Measurements from ENCODE around the gene SPACA4. TPM values are rescaled to one million over a fixed set of nuclear protein-coding genes. Genes with fewer than 3 reads are reported as not detected.
A peak's percentile ranks its signal among the peaks of the same experiment; 100 is the strongest.

SPACA4 gene
- total RNA-seq, 1 donor from 2014 or later = not detected

DNA sequence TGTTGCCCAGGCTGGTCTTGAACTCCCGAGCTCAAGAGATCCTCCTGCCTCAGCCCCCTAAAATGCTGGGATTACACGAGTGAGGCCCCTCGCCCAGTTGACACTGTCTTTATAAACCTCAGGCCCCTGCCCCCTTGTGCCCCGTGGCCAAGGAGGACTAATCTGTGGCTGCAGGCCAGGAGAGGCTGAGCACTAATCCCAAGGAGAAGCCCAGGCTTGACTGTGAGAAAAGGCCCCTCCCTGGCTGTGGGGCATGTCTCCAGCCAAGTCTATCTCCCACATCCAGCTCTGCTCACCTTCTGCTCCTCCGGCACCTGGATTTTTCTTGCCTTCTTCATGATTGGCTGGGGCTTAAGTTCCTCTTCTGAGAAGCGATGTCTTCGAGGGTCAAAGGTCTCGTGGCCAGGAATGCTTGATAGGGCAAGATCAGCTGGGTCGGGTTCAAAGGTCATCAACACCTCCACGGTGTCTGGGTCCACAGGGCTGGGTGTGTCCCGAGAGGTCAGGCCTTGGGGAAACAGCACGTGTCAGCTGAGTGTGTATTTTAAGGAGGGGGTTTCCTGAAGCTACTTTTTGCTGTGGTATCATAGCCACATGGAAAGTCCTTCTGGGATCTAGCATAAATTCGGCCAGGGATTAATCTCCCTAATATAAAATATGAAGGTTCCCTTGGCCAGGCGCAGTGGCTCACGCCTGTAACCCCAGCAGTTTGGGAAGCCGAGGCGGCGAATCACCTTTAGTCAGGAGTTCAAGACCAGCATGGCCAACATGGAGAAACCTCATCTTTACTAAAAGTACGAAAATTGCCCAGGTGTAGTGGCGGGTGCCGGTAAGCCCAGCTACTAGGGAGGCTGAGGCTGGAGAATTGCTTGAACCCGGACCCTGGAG is 26.9 kb downstream of the SPACA4 start:
- peaks cover 52 to 59% (median 56%) of the 10 kb centered on the region in 3 donors for H3K4me1 ChIP-seq (ENCODE audit: control insufficient read depth in 3 of 3, insufficient read depth in 3 of 3, low read length in 3 of 3)
- H3K36me3 ChIP-seq (ENCODE audit: control insufficient read depth in 3 of 3, insufficient read depth in 3 of 3, low read length in 3 of 3) = peaks cover 14 to 29% (median 25%) of the 10 kb centered on the region in 3 donors
- no peaks in the 10 kb centered on the region for H3K27me3 ChIP-seq (ENCODE audit: control insufficient read depth in 3 of 3, insufficient read depth in 3 of 3, low read length in 3 of 3)
- H3K9me3 ChIP-seq (ENCODE audit: control insufficient read depth in 3 of 3, low read length in 3 of 3) = no peaks in the 10 kb centered on the region
- peak overlapping the region; percentile 42 to 82 (median 82) for H3K9ac ChIP-seq (ENCODE audit: low read depth in 1 of 3, low read length in 3 of 3)
- peak overlapping the region; percentile 100 for H3K27ac ChIP-seq (ENCODE audit: low read depth, low read length)
- peak overlapping the region; percentile 55 to 85 (median 65) for H3K4me3 ChIP-seq (ENCODE audit: low read length in 3 of 3)

- Histone ChIP-seq H3K4me1 (ENCODE audit: control insufficient read depth in 3 of 3, insufficient read depth in 3 of 3, low read length in 3 of 3) (peaks cover 56 to 65% (median 62%) of the 10 kb centered on the region in 3 donors), H3K4me3 (ENCODE audit: low read length in 3 of 3) (peak overlapping the region; percentile 55 to 85 (median 65)), H3K27me3 (ENCODE audit: control insufficient read depth in 3 of 3, insufficient read depth in 3 of 3, low read length in 3 of 3) (no peaks in the 10 kb centered on the region), H3K36me3 (ENCODE audit: control insufficient read depth in 3 of 3, insufficient read depth in 3 of 3, low read length in 3 of 3) (peaks cover 14 to 29% (median 25%) of the 10 kb centered on the region in 3 donors), H3K9me3 (ENCODE audit: control insufficient read depth in 3 of 3, low read length in 3 of 3) (no peaks in the 10 kb centered on the region), H3K9ac (ENCODE audit: low read depth in 1 of 3, low read length in 3 of 3) (peak overlapping the region; percentile 42 to 82 (median 82)), H3K27ac (ENCODE audit: low read depth, low read length) (peak overlapping the region; percentile 100)
Measured at GRCh38 chr19:48634036-48634342, 27.4 kb downstream of the SPACA4 start.

DNA sequence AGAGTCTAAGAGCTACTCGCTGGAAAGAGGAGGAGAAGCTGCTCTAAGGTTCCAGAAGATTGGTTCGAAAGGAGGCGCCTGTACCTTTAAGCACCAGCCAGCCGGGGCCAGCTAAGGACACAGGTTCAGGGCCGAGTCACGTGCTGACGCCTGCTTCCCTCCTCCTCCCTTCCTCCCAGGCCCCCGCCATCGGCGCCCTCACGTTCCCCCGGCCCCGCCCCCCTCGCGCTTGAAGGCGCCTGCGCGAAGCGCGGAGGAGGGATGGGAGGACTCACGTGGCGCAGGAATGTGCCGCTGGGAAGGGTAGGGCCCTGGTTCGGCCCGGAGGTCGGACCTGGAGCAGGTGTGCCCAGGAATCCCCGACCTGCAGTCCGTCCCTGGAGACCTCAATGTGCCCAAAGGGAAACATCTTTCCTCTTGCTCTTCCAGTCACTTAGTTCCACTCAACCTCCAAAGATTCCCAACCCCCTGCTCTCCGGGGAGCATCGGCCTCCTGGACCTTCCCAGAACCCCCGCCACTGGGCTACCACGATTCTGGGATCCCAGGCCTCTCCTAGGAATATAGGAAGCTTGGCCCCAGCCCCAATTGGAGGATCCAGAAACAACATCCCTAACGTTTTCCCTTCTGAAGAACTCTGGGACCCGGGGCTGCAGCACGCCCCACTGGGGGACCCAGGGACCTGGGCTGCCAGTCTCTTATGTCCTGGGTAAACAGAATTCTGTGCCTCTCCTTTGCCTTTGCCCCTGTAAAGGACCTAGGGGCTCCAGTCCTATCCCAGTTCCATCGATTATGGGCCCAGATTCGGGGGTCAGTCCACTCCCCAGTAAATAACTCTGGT is 28.1 kb downstream of the SPACA4 start:
- Histone ChIP-seq H3K9me3 (ENCODE audit: control insufficient read depth in 3 of 3, low read length in 3 of 3) (no peaks in the 10 kb centered on the region), H3K27me3 (ENCODE audit: control insufficient read depth in 3 of 3, insufficient read depth in 3 of 3, low read length in 3 of 3) (no peaks in the 10 kb centered on the region), H3K36me3 (ENCODE audit: control insufficient read depth in 3 of 3, insufficient read depth in 3 of 3, low read length in 3 of 3) (peaks cover 11 to 25% (median 25%) of the 10 kb centered on the region in 3 donors), H3K9ac (ENCODE audit: low read depth in 1 of 3, low read length in 3 of 3) (peak overlapping the region; percentile 71 to 92 (median 82)), H3K4me3 (ENCODE audit: low read length in 3 of 3) (peak overlapping the region; percentile 55 to 85 (median 80)), H3K4me1 (ENCODE audit: control insufficient read depth in 3 of 3, insufficient read depth in 3 of 3, low read length in 3 of 3) (peaks cover 54 to 64% (median 63%) of the 10 kb centered on the region in 3 donors), H3K27ac (ENCODE audit: low read depth, low read length) (peak overlapping the region; percentile 100)

DNA sequence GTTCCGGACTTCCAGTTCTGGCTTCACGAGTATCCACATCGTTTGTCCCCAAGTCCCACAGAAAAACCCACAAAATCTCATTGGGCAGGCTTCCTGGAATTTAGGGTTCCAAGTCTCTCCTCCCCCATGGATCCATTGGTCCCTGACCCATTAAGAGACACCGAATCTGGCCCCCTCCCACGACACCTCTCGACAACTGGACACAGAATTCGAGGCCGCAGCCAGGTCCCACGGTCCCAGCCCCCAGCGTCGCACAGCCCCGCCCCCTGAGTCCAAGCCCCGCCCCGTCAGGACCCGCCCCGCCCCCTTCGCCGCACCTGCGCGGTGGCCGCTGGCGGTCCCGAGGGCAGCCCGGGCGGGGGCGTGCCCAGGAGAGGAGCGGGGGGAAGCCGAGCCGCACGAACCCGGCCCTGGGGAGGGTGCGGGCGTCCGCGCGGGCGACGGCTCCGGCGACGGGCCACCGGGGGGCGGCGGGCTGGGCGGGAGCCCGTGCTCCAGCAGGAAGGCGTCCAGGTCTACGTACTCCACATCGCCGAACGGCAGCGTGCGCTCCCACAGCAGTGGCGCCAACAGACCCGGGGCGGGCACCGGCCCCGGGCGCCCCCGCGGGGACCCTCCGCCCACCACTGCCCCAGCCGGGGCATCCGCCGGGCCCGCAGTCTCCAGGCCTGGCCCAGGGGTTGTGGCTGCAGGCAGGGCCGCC is 28.9 kb downstream of the SPACA4 start:
- Histone ChIP-seq H3K4me3 (ENCODE audit: low read length in 3 of 3) (peak overlapping the region; percentile 90 to 97 (median 93)), H3K27me3 (ENCODE audit: control insufficient read depth in 3 of 3, insufficient read depth in 3 of 3, low read length in 3 of 3) (no peaks in the 10 kb centered on the region), H3K4me1 (ENCODE audit: control insufficient read depth in 3 of 3, insufficient read depth in 3 of 3, low read length in 3 of 3) (peaks cover 47 to 57% (median 56%) of the 10 kb centered on the region in 3 donors), H3K36me3 (ENCODE audit: control insufficient read depth in 3 of 3, insufficient read depth in 3 of 3, low read length in 3 of 3) (peaks cover 11 to 23% (median 23%) of the 10 kb centered on the region in 3 donors), H3K9ac (ENCODE audit: low read depth in 1 of 3, low read length in 3 of 3) (peak overlapping the region; percentile 84 to 99 (median 94)), H3K27ac (ENCODE audit: low read depth, low read length) (peak overlapping the region; percentile 100), H3K9me3 (ENCODE audit: control insufficient read depth in 3 of 3, low read length in 3 of 3) (no peaks in the 10 kb centered on the region)

GRCh38 chr19:48635966-48636858 is 29.7 kb downstream of the SPACA4 start:
- Histone ChIP-seq H3K4me3 (ENCODE audit: low read length in 3 of 3) (peak overlapping the region; percentile 90 to 97 (median 93)), H3K36me3 (ENCODE audit: control insufficient read depth in 3 of 3, insufficient read depth in 3 of 3, low read length in 3 of 3) (peaks cover 9 to 17% (median 16%) of the 10 kb centered on the region in 3 donors), H3K27me3 (ENCODE audit: control insufficient read depth in 3 of 3, insufficient read depth in 3 of 3, low read length in 3 of 3) (no peaks in the 10 kb centered on the region), H3K4me1 (ENCODE audit: control insufficient read depth in 3 of 3, insufficient read depth in 3 of 3, low read length in 3 of 3) (peaks cover 39 to 49% (median 48%) of the 10 kb centered on the region in 3 donors), H3K9me3 (ENCODE audit: control insufficient read depth in 3 of 3, low read length in 3 of 3) (no peaks in the 10 kb centered on the region), H3K27ac (ENCODE audit: low read depth, low read length) (peak overlapping the region; percentile 100), H3K9ac (ENCODE audit: low read depth in 1 of 3, low read length in 3 of 3) (peak overlapping the region; percentile 84 to 99 (median 94))

GRCh38 chr19:48636859-48637448 is 30.4 kb downstream of the SPACA4 start, which contains the start of gene DBP:
Gene DBP (minus strand): TSS chr19:48637379. CDS start chr19:48636994, 385 bp downstream.
- Histone ChIP-seq H3K4me1 (ENCODE audit: control insufficient read depth in 3 of 3, insufficient read depth in 3 of 3, low read length in 3 of 3) (peaks cover 35 to 46% (median 41%) of the 10 kb centered on the region in 3 donors), H3K27ac (ENCODE audit: low read depth, low read length) (peak within 1 kb of the TSS; percentile 100), H3K9me3 (ENCODE audit: control insufficient read depth in 3 of 3, low read length in 3 of 3) (no peaks in the 10 kb centered on the region), H3K4me3 (ENCODE audit: low read length in 3 of 3) (peak within 1 kb of the TSS; percentile 90 to 97 (median 93)), H3K36me3 (ENCODE audit: control insufficient read depth in 3 of 3, insufficient read depth in 3 of 3, low read length in 3 of 3) (peaks cover 7 to 11% (median 9%) of the 10 kb centered on the region in 3 donors), H3K9ac (ENCODE audit: low read depth in 1 of 3, low read length in 3 of 3) (peak within 1 kb of the TSS; percentile 87 to 99 (median 94)), H3K27me3 (ENCODE audit: control insufficient read depth in 3 of 3, insufficient read depth in 3 of 3, low read length in 3 of 3) (no peaks in the 10 kb centered on the region)

GRCh38 chr19:48637449-48637947 is 31.0 kb downstream of the SPACA4 start:
- H3K4me3 ChIP-seq (ENCODE audit: low read length in 3 of 3) = peak overlapping the region; percentile 90 to 97 (median 93)
- H3K36me3 ChIP-seq (ENCODE audit: control insufficient read depth in 3 of 3, insufficient read depth in 3 of 3, low read length in 3 of 3) = peaks cover 7 to 9% (median 9%) of the 10 kb centered on the region in 3 donors
- H3K4me1 ChIP-seq (ENCODE audit: control insufficient read depth in 3 of 3, insufficient read depth in 3 of 3, low read length in 3 of 3) = peaks cover 32 to 41% (median 36%) of the 10 kb centered on the region in 3 donors
- H3K9me3 ChIP-seq (ENCODE audit: control insufficient read depth in 3 of 3, low read length in 3 of 3) = no peaks in the 10 kb centered on the region
- peak overlapping the region; percentile 100 for H3K27ac ChIP-seq (ENCODE audit: low read depth, low read length)
- no peaks in the 10 kb centered on the region for H3K27me3 ChIP-seq (ENCODE audit: control insufficient read depth in 3 of 3, insufficient read depth in 3 of 3, low read length in 3 of 3)
- H3K9ac ChIP-seq (ENCODE audit: low read depth in 1 of 3, low read length in 3 of 3) = peak overlapping the region; percentile 87 to 99 (median 94)

GRCh38 chr19:48637948-48638830 is 31.6 kb downstream of the SPACA4 start:
- H3K27ac ChIP-seq (ENCODE audit: low read depth, low read length) = peak overlapping the region; percentile 100
- H3K27me3 ChIP-seq (ENCODE audit: control insufficient read depth in 3 of 3, insufficient read depth in 3 of 3, low read length in 3 of 3) = no peaks in the 10 kb centered on the region
- peaks cover 25 to 34% (median 29%) of the 10 kb centered on the region in 3 donors for H3K4me1 ChIP-seq (ENCODE audit: control insufficient read depth in 3 of 3, insufficient read depth in 3 of 3, low read length in 3 of 3)
- no peaks in the 10 kb centered on the region for H3K9me3 ChIP-seq (ENCODE audit: control insufficient read depth in 3 of 3, low read length in 3 of 3)
- peak overlapping the region; percentile 87 to 99 (median 91) for H3K9ac ChIP-seq (ENCODE audit: low read depth in 1 of 3, low read length in 3 of 3)
- peak overlapping the region; percentile 78 to 90 (median 86) for H3K4me3 ChIP-seq (ENCODE audit: low read length in 3 of 3)
- H3K36me3 ChIP-seq (ENCODE audit: control insufficient read depth in 3 of 3, insufficient read depth in 3 of 3, low read length in 3 of 3) = peaks cover 2% of the 10 kb centered on the region in 3 donors
